Liver (tissue), 3 donors: ENCODE measurements around the gene PPM1B.

Source experiments
- ATF3 ChIP-seq: IDR thresholded peaks from 2 replicates; pipeline ENCODE4 v1.6.1; 2016; ENCODE audit warnings: antibody characterized with exemption
- CTCF ChIP-seq: fragments of 150-350 bp; IDR thresholded peaks from 2 replicates; pipeline ENCODE4 v1.5.1; 2017; ENCODE audit warnings: improper control_type of control experiment, low read depth, low read length; ENCODE audit not compliant: missing input control
- GABPA ChIP-seq, 2 donors: IDR thresholded peaks in 1 of 2; conservative IDR thresholded peaks in 1 of 2; 2 replicates each; pipeline ENCODE4 v1.6.1; 2016; ENCODE audit warnings: antibody characterized with exemption in 2 of 2, mild to moderate bottlenecking in 1 of 2, moderate library complexity in 1 of 2
- JUND ChIP-seq, 2 donors: IDR thresholded peaks; 2 replicates each; pipeline ENCODE4 v1.6.1; 2016; ENCODE audit warnings: antibody characterized with exemption in 2 of 2
- MAX ChIP-seq: IDR thresholded peaks from 2 replicates; pipeline ENCODE4 v1.6.1; 2016; ENCODE audit warnings: antibody characterized with exemption
- NR2F2 ChIP-seq: IDR thresholded peaks from 2 replicates; pipeline ENCODE4 v1.6.1; 2016; ENCODE audit warnings: antibody characterized with exemption
- RAD21 ChIP-seq, 2 donors: IDR thresholded peaks; 2 replicates each; pipeline ENCODE4 v1.6.1; 2016; ENCODE audit warnings: antibody characterized with exemption in 2 of 2, mild to moderate bottlenecking in 2 of 2
- RXRA ChIP-seq, 2 donors: IDR thresholded peaks; 2 replicates each; pipeline ENCODE4 v1.6.1; 2017 to 2018; ENCODE audit warnings: antibody characterized with exemption in 2 of 2, mild to moderate bottlenecking in 1 of 2
- SP1 ChIP-seq: IDR thresholded peaks from 2 replicates; pipeline ENCODE4 v1.6.1; 2018; ENCODE audit warnings: antibody characterized with exemption, mild to moderate bottlenecking
- TAF1 ChIP-seq: conservative IDR thresholded peaks from 2 replicates; pipeline ENCODE4 v1.6.1; 2016; ENCODE audit warnings: antibody characterized with exemption, mild to moderate bottlenecking
- TF ChIP-seq, protein P1 (sequence below): IDR thresholded peaks from 2 replicates; pipeline ENCODE4 v1.6.1; 2016; ENCODE audit warnings: antibody characterized with exemption
- donor health status: healthy.
- donor health status: healthy.

GRCh38 chr2:44267796-44268648 is 99.3 kb downstream of the PPM1B start:
- no peak for TF ChIP-seq CTCF
- TF ChIP-seq RAD21 (IDR thresholded peaks at IDR 0.05): no peak
- no peak for TF ChIP-seq MAX
- no peak for TF ChIP-seq TAF1
- no peak for TF ChIP-seq ATF3
- TF ChIP-seq NR2F2: no peak
- TF ChIP-seq SP1: no peak
- no peak for TF ChIP-seq RXRA (IDR thresholded peaks at IDR 0.05)
- no peak for TF ChIP-seq GABPA (IDR thresholded peaks at IDR 0.05 in 1 of 2, conservative IDR thresholded peaks at IDR 0.05 in 1 of 2)
- TF ChIP-seq JUND (IDR thresholded peaks at IDR 0.05): no peak
- TF ChIP-seq, protein P1, sequence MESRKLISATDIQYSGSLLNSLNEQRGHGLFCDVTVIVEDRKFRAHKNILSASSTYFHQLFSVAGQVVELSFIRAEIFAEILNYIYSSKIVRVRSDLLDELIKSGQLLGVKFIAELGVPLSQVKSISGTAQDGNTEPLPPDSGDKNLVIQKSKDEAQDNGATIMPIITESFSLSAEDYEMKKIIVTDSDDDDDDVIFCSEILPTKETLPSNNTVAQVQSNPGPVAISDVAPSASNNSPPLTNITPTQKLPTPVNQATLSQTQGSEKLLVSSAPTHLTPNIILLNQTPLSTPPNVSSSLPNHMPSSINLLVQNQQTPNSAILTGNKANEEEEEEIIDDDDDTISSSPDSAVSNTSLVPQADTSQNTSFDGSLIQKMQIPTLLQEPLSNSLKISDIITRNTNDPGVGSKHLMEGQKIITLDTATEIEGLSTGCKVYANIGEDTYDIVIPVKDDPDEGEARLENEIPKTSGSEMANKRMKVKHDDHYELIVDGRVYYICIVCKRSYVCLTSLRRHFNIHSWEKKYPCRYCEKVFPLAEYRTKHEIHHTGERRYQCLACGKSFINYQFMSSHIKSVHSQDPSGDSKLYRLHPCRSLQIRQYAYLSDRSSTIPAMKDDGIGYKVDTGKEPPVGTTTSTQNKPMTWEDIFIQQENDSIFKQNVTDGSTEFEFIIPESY: no peak
